ENCODE measurements around the gene SEMA6D.
A peak's percentile ranks its signal among the peaks of the same experiment; 100 is the strongest.
"Not testable (repeated sequence)": the region's sequence is repeated elsewhere in the genome, so short reads cannot be mapped to it uniquely, and the experiment has no call there.

SEMA6D gene

DNA sequence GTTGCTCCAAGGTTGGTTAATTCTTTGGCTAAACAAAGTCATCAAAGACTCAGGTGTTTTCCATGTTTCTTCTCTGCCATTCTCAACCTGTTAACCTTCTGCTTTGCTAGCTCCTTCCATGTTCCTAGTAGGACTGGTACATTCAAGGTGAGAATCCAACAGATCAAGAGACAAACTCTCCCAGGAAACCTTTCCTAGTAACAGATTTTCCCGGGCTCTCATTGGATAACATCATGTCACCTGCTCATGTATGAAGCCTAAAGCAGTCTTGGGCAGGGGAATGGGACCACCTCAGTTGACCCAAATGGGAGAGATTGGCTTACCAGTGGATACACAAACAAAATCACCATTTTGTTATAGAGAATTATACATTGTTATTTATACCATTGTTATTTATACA lies 14.9 kb downstream of the SEMA6D start:
- FAIRE-seq: no peak
- TF ChIP-seq, protein P1, sequence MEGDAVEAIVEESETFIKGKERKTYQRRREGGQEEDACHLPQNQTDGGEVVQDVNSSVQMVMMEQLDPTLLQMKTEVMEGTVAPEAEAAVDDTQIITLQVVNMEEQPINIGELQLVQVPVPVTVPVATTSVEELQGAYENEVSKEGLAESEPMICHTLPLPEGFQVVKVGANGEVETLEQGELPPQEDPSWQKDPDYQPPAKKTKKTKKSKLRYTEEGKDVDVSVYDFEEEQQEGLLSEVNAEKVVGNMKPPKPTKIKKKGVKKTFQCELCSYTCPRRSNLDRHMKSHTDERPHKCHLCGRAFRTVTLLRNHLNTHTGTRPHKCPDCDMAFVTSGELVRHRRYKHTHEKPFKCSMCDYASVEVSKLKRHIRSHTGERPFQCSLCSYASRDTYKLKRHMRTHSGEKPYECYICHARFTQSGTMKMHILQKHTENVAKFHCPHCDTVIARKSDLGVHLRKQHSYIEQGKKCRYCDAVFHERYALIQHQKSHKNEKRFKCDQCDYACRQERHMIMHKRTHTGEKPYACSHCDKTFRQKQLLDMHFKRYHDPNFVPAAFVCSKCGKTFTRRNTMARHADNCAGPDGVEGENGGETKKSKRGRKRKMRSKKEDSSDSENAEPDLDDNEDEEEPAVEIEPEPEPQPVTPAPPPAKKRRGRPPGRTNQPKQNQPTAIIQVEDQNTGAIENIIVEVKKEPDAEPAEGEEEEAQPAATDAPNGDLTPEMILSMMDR (IDR thresholded peaks at IDR 0.05; ENCODE audit: insufficient read depth, missing control alignments): no peak
- no peak for DNase-seq (ENCODE audit: insufficient read length, low spot score)

DNA sequence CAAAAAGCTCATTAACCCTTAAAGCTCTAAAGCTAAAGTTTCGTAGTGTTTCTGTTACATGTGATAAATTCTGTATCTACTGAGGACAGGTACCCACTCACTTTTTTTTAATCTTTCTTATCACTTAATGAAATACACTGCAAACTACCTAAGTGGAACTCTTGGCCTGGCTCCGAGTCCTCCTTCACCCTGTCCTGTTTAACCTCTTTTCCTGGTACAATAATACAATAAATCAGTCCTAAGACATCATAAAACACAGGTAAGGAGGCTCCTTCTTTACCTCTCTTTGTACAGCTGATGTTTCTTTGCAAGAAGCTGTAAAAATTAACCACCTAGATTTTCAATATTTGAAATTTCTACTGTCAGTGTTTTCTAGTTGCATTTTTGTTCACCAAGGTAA lies 15.8 kb downstream of the SEMA6D start:
- FAIRE-seq: no peak
- TF ChIP-seq, protein P1 (IDR thresholded peaks at IDR 0.05; ENCODE audit: insufficient read depth, missing control alignments): no peak
- no peak for DNase-seq (ENCODE audit: insufficient read length, low spot score)

DNA sequence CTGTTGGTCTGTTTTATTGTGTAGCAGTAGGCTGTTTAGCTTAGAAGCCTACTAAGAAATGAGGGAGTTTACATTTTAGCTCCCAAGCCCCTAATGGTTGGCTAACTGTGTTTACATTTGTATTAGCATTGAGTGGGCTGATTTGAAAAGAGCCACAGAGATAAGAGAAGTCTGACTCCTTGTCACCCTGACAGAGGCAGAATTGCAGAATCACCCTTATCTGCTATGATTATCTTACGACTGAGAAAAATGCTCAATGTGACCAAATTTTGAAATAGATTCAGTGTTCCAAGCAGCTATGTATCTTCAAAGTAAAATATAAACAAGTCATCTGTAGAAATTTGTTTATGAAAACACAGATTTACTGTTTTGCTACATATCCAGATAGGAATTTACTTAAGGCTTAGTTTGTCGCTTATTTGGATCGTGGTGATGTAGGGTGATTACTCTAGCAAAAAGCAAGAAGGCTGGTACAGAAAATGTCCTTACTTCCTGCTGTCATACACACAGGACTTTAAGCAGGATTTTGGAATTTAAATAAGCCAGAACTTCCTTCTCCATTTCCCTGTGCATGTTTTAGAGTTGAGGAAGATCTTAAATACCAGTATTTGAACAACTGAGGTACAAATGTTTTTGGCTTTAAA lies 19.0 kb downstream of the SEMA6D start:
- FAIRE-seq (peak; percentile 66), DNase-seq (ENCODE audit: insufficient read length, low spot score) (no peak)
- TF ChIP-seq, protein P1 (IDR thresholded peaks at IDR 0.05; ENCODE audit: insufficient read depth, missing control alignments): no peak

DNA sequence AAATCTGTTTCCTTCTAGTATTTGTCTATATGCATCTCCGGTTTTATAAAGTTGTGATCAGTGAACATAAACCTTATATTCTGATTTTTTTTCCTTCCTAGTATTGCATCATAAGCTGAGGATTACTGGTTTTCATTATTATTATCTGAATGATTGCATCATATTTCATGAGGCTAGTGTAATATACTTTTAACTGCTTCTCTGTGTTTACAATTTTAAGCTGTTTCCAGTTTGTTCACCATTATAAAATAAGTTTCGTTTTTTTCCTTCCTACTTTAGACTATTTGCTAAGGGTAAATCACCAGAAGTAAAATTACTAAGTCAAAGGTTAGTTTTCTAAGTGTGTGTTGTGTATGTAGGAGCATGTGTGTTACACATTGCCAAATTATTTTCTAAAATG lies 20.2 kb downstream of the SEMA6D start:
- no peak for DNase-seq (ENCODE audit: insufficient read length, low spot score)
- no peak for FAIRE-seq
- TF ChIP-seq, protein P1 (IDR thresholded peaks at IDR 0.05; ENCODE audit: insufficient read depth, missing control alignments): no peak

DNA sequence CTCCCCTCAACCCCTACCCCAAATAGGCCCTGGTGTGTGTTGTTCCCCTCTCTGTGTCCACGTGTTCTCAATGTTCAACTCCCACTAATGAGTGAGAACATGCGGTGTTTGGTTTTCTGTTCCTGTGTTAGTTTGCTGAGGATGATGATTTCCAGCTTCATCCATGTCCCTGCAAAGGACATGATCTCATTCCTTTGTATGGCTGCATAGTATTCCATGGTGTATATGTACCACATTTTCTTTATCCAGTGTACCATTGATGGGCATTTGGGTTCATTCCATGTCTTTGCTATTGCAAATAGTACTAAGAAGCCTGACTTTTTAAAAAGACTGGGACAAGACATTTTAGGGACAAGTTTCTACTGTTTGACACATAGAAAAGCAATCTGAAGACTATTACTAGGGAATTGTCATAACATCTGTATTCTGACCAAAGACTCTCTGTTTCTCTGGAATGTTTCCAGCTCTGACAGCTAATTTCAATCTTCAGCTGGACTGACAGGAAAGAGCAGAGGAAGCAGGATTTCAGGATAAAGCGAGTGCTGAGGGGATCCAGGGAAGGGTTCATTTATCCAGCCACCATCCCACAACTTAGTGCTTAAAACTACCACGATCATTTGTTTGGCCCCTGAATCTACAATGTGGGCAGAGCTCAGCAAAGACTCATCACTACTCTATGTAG lies 21.0 kb downstream of the SEMA6D start:
- not testable (repeated sequence) for FAIRE-seq; DNase-seq (ENCODE audit: insufficient read length, low spot score)

DNA sequence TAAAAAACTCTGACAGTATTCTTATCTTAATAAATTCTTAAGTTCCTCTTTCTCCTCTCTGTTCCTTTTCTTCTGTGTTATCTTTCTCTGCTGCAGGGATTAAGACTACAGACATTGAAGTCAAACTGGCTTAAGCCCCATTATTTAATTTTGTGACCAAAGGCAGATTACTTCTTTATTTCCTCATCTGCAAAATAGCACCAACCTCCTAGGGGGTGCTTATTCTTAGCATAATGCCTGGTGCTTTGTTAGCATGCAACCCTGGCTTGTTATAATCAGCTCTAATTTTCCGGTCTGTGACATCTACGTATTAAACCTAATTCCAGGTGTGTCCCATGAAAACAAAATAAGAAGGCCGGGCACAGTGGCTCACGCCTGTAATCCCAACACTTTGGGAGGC lies 23.8 kb downstream of the SEMA6D start:
- TF ChIP-seq, protein P1 (IDR thresholded peaks at IDR 0.05; ENCODE audit: insufficient read depth, missing control alignments): peak; percentile 6
- FAIRE-seq (no peak), DNase-seq (ENCODE audit: insufficient read length, low spot score) (peak; percentile 35)

DNA sequence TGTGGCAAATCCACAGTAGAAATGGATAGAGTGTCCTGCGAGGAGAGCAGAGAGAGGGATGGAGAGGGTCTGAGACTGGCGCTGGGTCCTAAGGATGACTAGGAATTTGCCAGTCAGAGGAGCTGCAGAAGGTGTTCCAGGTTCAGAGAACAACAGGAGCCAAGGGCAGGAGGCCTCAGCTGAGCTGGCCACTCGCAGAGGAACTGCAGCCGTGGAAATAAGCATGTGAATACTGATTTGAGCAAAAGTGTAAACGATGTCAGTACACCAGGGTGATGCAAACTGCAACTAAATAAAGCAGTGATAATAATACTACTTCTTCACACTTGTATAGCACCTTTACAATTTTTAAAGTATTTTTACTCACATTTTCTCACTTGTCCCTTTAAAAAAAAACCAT lies 24.6 kb downstream of the SEMA6D start:
- DNase-seq (ENCODE audit: insufficient read length, low spot score) (no peak), FAIRE-seq (no peak)
- TF ChIP-seq, protein P1 (IDR thresholded peaks at IDR 0.05; ENCODE audit: insufficient read depth, missing control alignments): no peak

Data from D721Med (cell line).